HEK293T (cell line): ENCODE results near the gene MUC4.

Source experiments
- FOXK2 ChIP-seq: fragments of 450-650 bp; IDR thresholded peaks from 2 replicates; pipeline ENCODE4 v1.6.1; 2016; ENCODE audit warnings: mild to moderate bottlenecking
- HDGF ChIP-seq: fragments of 450-650 bp; IDR thresholded peaks from 2 replicates; pipeline ENCODE4 v1.6.1; 2017; ENCODE audit warnings: antibody characterized with exemption, borderline replicate concordance

DNA sequence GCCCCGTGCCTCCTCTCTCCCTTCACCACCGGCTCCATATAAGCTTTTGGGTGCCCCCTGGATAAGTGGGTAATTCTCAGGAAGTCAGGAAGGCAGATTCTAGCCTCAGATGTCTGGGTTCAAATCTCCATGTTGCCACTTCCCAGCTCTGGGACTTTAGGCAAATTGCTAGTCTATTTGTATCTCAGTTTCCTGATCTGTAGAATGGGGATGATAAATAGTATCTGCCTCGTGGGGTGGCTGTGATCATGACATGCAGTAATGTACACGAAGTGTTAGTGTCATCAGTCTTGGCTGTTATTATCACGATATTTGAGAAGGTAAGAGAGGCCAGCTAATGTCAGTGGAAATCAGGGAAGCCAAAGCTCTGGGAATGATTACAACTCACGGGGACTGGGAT, 43.3 kb downstream of the MUC4 start:
- no peak for TF ChIP-seq FOXK2
- no peak for TF ChIP-seq HDGF
